Coronary artery (tissue), 2 donors: ENCODE results near the gene COMMD7.

Experiments
- DNase-seq: peaks from one replicate; pipeline ENCODE4 v3.0.0-alpha.2; 2017; ENCODE audit warnings: low spot score
- H3K27ac ChIP-seq, 2 donors: fragments of 200-600 bp; sonication (generic); one replicate each; pipeline ENCODE4 v1.5.1; 2016 to 2019
- H3K4me3 ChIP-seq: fragments of 200-600 bp; sonication (generic); 2 replicates; pipeline ENCODE4 v1.5.1; 2016; ENCODE audit warnings: mild to moderate bottlenecking, moderate library complexity
- CTCF ChIP-seq: fragments of 200-600 bp; sonication (generic); IDR thresholded peaks from one replicate; pipeline ENCODE4 v1.5.1; 2019; ENCODE audit warnings: antibody characterized with exemption

COMMD7 gene

GRCh38 chr20:32743237-32744112 is at the start of gene COMMD7:
TSS of gene COMMD7 (minus strand) at chr20:32743467. CDS start at chr20:32743391, 76 bp downstream.
- TF ChIP-seq CTCF, result no peak
- DNase-seq, result peak; percentile 77
- Histone ChIP-seq H3K27ac (peak within 1 kb of the TSS; percentile 80 to 98), H3K4me3 (peak within 1 kb of the TSS; percentile 100)

GRCh38 chr20:32792731-32793458 is 49.6 kb upstream of the COMMD7 start:
- Histone ChIP-seq H3K27ac (no peak overlapping the region), H3K4me3 (no peak overlapping the region)
- no peak for TF ChIP-seq CTCF
- DNase-seq, result no peak

GRCh38 chr20:32792316-32792715 is 49.0 kb upstream of the COMMD7 start:
- Histone ChIP-seq H3K4me3 (no peak overlapping the region), H3K27ac (no peak overlapping the region)
- no peak for TF ChIP-seq CTCF
- no peak for DNase-seq

GRCh38 chr20:32790751-32791057 is 47.4 kb upstream of the COMMD7 start:
- Histone ChIP-seq H3K27ac (no peak overlapping the region), H3K4me3 (no peak overlapping the region)
- TF ChIP-seq CTCF, result no peak
- no peak for DNase-seq

GRCh38 chr20:32789896-32790750 is 46.9 kb upstream of the COMMD7 start:
- TF ChIP-seq CTCF, result peak; percentile 94
- DNase-seq, result no peak

GRCh38 chr20:32787168-32787567 is 43.9 kb upstream of the COMMD7 start:
- DNase-seq, result no peak
- Histone ChIP-seq H3K4me3 (no peak overlapping the region), H3K27ac (no peak overlapping the region)
- no peak for TF ChIP-seq CTCF

More at GRCh38 chr20:32789896-32790750, 46.9 kb upstream of the COMMD7 start:
- no peak overlapping the region for H3K27ac ChIP-seq
- no peak overlapping the region for H3K4me3 ChIP-seq
